Measurements from ENCODE around the gene RC3H1. TPM values are rescaled to one million over a fixed set of nuclear protein-coding genes. Genes with fewer than 3 reads are reported as not detected.

RC3H1 gene
- total RNA-seq, 4 donors from 2014 or later = 19.7 to 26.2 (median 22.9) TPM

GRCh38 chr1:173894189-173894588 lies 128.0 kb downstream of the RC3H1 start:
- 98 to 99% methylated on average over 3 of the region's 3 CpGs for WGBS, 2 donors
- no peak overlapping the region for H3K4me3 ChIP-seq
- no peaks in the 10 kb centered on the region for H3K27me3 ChIP-seq
- H3K36me3 ChIP-seq = peaks cover 0 to 26% (median 0%) of the 10 kb centered on the region in 3 donors
- H3K27ac ChIP-seq = no peak overlapping the region
- H3K4me1 ChIP-seq = peaks cover 0 to 8% (median 0%) of the 10 kb centered on the region in 4 donors
- H3K9me3 ChIP-seq = no peaks in the 10 kb centered on the region
- DNase-seq (ENCODE audit: low spot score in 2 of 2) = no peak
- TF ChIP-seq EP300 (IDR thresholded peaks at IDR 0.05) (no peak), CTCF (IDR thresholded peaks at IDR 0.05) (no peak), POLR2A (IDR thresholded peaks at IDR 0.05) (no peak)

- no peak overlapping the region for H3K4me3 ChIP-seq
- 95 to 97% methylated on average over 1 of the region's 1 CpG for WGBS, 2 donors
- H3K27ac ChIP-seq = no peak overlapping the region
- H3K36me3 ChIP-seq = peaks cover 0 to 30% (median 0%) of the 10 kb centered on the region in 3 donors
- DNase-seq (ENCODE audit: low spot score in 2 of 2) = no peak
- no peaks in the 10 kb centered on the region for H3K27me3 ChIP-seq
- no peaks in the 10 kb centered on the region for H3K9me3 ChIP-seq
- H3K4me1 ChIP-seq = peaks cover 0 to 8% (median 0%) of the 10 kb centered on the region in 4 donors
- TF ChIP-seq CTCF (IDR thresholded peaks at IDR 0.05) (no peak), EP300 (IDR thresholded peaks at IDR 0.05) (no peak), POLR2A (IDR thresholded peaks at IDR 0.05) (no peak)
Observed at GRCh38 chr1:173893611-173894010, 128.5 kb downstream of the RC3H1 start.

GRCh38 chr1:173889885-173890284 lies 132.3 kb downstream of the RC3H1 start:
- Histone ChIP-seq H3K27ac (no peak overlapping the region), H3K4me1 (no peaks in the 10 kb centered on the region), H3K27me3 (no peaks in the 10 kb centered on the region), H3K9me3 (no peaks in the 10 kb centered on the region), H3K36me3 (peaks cover 0 to 52% (median 0%) of the 10 kb centered on the region in 3 donors), H3K4me3 (no peak overlapping the region)
- no peak for TF ChIP-seq EP300 (IDR thresholded peaks at IDR 0.05)
- TF ChIP-seq POLR2A (IDR thresholded peaks at IDR 0.05) = no peak
- TF ChIP-seq CTCF (IDR thresholded peaks at IDR 0.05) = no peak
- no peak for DNase-seq (ENCODE audit: low spot score in 2 of 2)
- 98% methylated on average over 2 of the region's 2 CpGs for WGBS, 2 donors

- no peak overlapping the region for H3K4me3 ChIP-seq
- no peaks in the 10 kb centered on the region for H3K27me3 ChIP-seq
- peaks cover 0 to 42% (median 0%) of the 10 kb centered on the region in 3 donors for H3K36me3 ChIP-seq
- H3K27ac ChIP-seq = no peak overlapping the region
- H3K4me1 ChIP-seq = no peaks in the 10 kb centered on the region
- TF ChIP-seq EP300 (IDR thresholded peaks at IDR 0.05) (no peak), CTCF (IDR thresholded peaks at IDR 0.05) (no peak), POLR2A (IDR thresholded peaks at IDR 0.05) (no peak)
- no peak for DNase-seq (ENCODE audit: low spot score in 2 of 2)
- H3K9me3 ChIP-seq = no peaks in the 10 kb centered on the region
Observed at GRCh38 chr1:173888749-173889148, 133.4 kb downstream of the RC3H1 start.

GRCh38 chr1:173887627-173888026 lies 134.5 kb downstream of the RC3H1 start:
- H3K27ac ChIP-seq = no peak overlapping the region
- no peaks in the 10 kb centered on the region for H3K27me3 ChIP-seq
- TF ChIP-seq CTCF (IDR thresholded peaks at IDR 0.05) = no peak
- TF ChIP-seq EP300 (IDR thresholded peaks at IDR 0.05) = no peak
- peaks cover 0 to 36% (median 0%) of the 10 kb centered on the region in 3 donors for H3K36me3 ChIP-seq
- WGBS, 2 donors = 95 to 97% methylated on average over 2 of the region's 2 CpGs
- no peaks in the 10 kb centered on the region for H3K4me1 ChIP-seq
- H3K9me3 ChIP-seq = no peaks in the 10 kb centered on the region
- DNase-seq (ENCODE audit: low spot score in 2 of 2) = no peak
- H3K4me3 ChIP-seq = no peak overlapping the region
